Measurements from ENCODE around the gene ATP6V0A1. TPM values are rescaled to one million over a fixed set of nuclear protein-coding genes. Genes with fewer than 3 reads are reported as not detected.
"Not testable (repeated sequence)": the region's sequence is repeated elsewhere in the genome, so short reads cannot be mapped to it uniquely, and the experiment has no call there.

Gene ATP6V0A1
- total RNA-seq, 2 experiments from 2014 or later = 10.4 to 14.4 TPM

DNA sequence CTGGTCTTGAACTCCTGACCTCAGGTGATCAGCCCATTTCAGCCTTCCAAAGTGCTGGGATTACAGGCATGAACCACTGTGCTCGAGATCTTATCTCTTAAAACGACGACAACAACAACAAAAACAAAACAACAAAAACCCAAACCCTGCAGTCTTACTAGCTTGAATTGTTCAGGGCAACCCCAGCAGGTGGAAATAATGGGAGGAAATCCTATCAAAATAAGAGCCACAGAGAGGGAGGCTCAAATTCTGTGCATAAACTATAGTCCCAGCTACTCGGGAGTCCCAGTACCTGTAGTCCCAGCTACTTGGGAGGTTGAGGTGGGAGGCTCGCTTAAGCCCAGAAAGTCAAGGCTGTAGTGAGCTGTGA lies 16.5 kb upstream of the ATP6V0A1 start:
- H3K36me3 Mint-ChIP-seq (ENCODE audit: low read depth) = no peaks in the 10 kb centered on the region
- no peaks in the 10 kb centered on the region for H3K27me3 ChIP-seq (ENCODE audit: control insufficient read depth in 1 of 2, insufficient read depth in 2 of 2, low read length in 2 of 2)
- no peaks in the 10 kb centered on the region for H3K27me3 Mint-ChIP-seq
- DNase-seq (no peak), ATAC-seq (ENCODE audit: poor library complexity) (no peak)
- H3K4me1 ChIP-seq (ENCODE audit: insufficient read depth, low read length) = peaks cover 7% of the 10 kb centered on the region
- no peaks in the 10 kb centered on the region for H3K9me3 Mint-ChIP-seq
- no peak overlapping the region for H3K4me3 ChIP-seq (ENCODE audit: low read length)
- TF ChIP-seq, protein P1, sequence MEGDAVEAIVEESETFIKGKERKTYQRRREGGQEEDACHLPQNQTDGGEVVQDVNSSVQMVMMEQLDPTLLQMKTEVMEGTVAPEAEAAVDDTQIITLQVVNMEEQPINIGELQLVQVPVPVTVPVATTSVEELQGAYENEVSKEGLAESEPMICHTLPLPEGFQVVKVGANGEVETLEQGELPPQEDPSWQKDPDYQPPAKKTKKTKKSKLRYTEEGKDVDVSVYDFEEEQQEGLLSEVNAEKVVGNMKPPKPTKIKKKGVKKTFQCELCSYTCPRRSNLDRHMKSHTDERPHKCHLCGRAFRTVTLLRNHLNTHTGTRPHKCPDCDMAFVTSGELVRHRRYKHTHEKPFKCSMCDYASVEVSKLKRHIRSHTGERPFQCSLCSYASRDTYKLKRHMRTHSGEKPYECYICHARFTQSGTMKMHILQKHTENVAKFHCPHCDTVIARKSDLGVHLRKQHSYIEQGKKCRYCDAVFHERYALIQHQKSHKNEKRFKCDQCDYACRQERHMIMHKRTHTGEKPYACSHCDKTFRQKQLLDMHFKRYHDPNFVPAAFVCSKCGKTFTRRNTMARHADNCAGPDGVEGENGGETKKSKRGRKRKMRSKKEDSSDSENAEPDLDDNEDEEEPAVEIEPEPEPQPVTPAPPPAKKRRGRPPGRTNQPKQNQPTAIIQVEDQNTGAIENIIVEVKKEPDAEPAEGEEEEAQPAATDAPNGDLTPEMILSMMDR (IDR thresholded peaks at IDR 0.05) = no peak
- H3K27ac ChIP-seq (ENCODE audit: low read depth in 1 of 2, low read length in 2 of 2) = no peak overlapping the region
- ChIA-PET CTCF (interaction anchor here (0.7 to 1.1 kb wide), 2 partner anchors 22 to 46 kb away, joined by 3 read pairs; no protein-coding TSS in a partner anchor), POLR2A (interaction anchor here (0.9 to 1.2 kb wide), 2 partner anchors 46 to 54 kb away, joined by 3 read pairs; partner anchors contain the start of gene STAT3)
- H3K4me1 Mint-ChIP-seq (ENCODE audit: low read depth) = peaks cover 10% of the 10 kb centered on the region
- H3K4me3 Mint-ChIP-seq = no peak overlapping the region
- no peak overlapping the region for H3K27ac Mint-ChIP-seq
- no peaks in the 10 kb centered on the region for H3K9me3 ChIP-seq (ENCODE audit: control insufficient read depth in 1 of 2, insufficient read depth in 1 of 2, low read length in 2 of 2)
- intact Hi-C loops (cut with DNase I, micrococcal nuclease) = loop anchor here in 1 of 2 experiments (5.0 kb wide), 1 partner anchor 35 kb away; no protein-coding TSS in a partner anchor
- no peaks in the 10 kb centered on the region for H3K36me3 ChIP-seq (ENCODE audit: insufficient read depth, low read length)

DNA sequence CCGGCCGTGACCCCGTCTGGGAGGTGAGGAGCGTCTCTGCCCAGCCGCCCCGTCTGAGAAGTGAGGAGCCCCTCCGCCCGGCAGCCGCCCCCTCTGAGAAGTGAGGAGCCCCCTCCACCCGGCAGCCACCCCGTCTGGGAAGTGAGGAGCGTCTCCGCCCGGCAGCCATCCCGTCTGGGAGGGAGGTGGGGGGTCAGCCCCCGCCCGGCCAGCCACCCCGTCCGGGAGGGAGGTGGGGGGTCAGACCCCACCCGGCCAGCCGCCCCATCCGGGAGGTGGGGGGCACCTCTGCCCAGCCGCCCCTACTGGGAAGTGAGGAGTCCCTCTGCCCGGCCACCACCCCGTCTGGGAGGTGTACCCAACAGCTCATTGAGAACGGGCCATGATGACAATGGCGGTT lies 9.5 kb upstream of the ATP6V0A1 start:
- H3K4me1 ChIP-seq (ENCODE audit: insufficient read depth, low read length); H3K4me1 Mint-ChIP-seq (ENCODE audit: low read depth); H3K36me3 ChIP-seq (ENCODE audit: insufficient read depth, low read length); H3K4me3 ChIP-seq (ENCODE audit: low read length); ATAC-seq (ENCODE audit: poor library complexity); H3K27me3 ChIP-seq (ENCODE audit: control insufficient read depth in 1 of 2, insufficient read depth in 2 of 2, low read length in 2 of 2); H3K27ac Mint-ChIP-seq; intact Hi-C loops (cut with DNase I, micrococcal nuclease); CTCF ChIA-PET; H3K36me3 Mint-ChIP-seq (ENCODE audit: low read depth); DNase-seq; H3K27me3 Mint-ChIP-seq; H3K27ac ChIP-seq (ENCODE audit: low read depth in 1 of 2, low read length in 2 of 2); POLR2A ChIA-PET; H3K9me3 ChIP-seq (ENCODE audit: control insufficient read depth in 1 of 2, insufficient read depth in 1 of 2, low read length in 2 of 2); H3K4me3 Mint-ChIP-seq; H3K9me3 Mint-ChIP-seq: not testable (repeated sequence)

DNA sequence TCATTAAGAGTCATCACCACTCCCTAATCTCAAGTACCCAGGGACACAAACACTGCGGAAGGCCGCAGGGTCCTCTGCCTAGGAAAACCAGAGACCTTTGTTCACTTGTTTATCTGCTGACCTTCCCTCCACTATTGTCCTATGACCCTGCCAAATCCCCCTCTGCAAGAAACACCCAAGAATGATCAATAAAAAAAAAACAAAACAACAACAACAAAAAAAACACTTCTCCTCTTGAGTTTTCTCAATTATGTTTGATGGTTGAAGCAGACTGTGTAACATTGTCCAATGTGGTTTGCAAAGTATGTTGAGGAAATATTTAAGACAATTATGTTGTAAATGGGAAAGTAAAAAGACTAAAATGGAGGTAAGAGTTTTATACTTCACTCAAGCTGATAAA lies 8.8 kb upstream of the ATP6V0A1 start:
- H3K9me3 Mint-ChIP-seq; H3K4me3 Mint-ChIP-seq; H3K27me3 Mint-ChIP-seq; H3K36me3 ChIP-seq (ENCODE audit: insufficient read depth, low read length); H3K27me3 ChIP-seq (ENCODE audit: control insufficient read depth in 1 of 2, insufficient read depth in 2 of 2, low read length in 2 of 2); POLR2A ChIA-PET; H3K9me3 ChIP-seq (ENCODE audit: control insufficient read depth in 1 of 2, insufficient read depth in 1 of 2, low read length in 2 of 2); H3K4me1 Mint-ChIP-seq (ENCODE audit: low read depth); H3K36me3 Mint-ChIP-seq (ENCODE audit: low read depth); H3K27ac Mint-ChIP-seq; ATAC-seq (ENCODE audit: poor library complexity); intact Hi-C loops (cut with DNase I, micrococcal nuclease); CTCF ChIA-PET; DNase-seq; H3K27ac ChIP-seq (ENCODE audit: low read depth in 1 of 2, low read length in 2 of 2); H3K4me3 ChIP-seq (ENCODE audit: low read length); H3K4me1 ChIP-seq (ENCODE audit: insufficient read depth, low read length): not testable (repeated sequence)

DNA sequence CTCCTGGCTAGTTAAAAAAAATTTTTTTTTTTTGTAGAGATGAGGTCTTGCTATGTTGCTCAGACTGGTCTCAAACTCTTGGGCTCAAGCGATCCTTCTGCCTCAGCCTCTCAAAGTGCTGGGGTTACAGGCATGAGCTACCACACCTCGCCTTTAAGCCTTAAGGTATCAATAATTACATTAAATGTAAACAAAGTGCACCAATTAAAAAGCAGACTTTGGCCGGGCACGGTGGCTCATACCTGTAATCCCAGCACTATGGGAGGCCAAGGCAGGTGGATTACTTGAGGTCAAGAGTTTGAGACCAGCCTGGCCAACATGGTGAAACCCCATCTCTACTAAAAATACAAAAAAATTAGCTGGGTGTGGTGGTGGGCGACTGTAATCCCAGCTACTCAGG lies 7.4 kb upstream of the ATP6V0A1 start:
- H3K4me3 ChIP-seq (ENCODE audit: low read length); H3K4me1 ChIP-seq (ENCODE audit: insufficient read depth, low read length); H3K36me3 Mint-ChIP-seq (ENCODE audit: low read depth); H3K9me3 Mint-ChIP-seq; DNase-seq; H3K36me3 ChIP-seq (ENCODE audit: insufficient read depth, low read length); H3K27me3 Mint-ChIP-seq; POLR2A ChIA-PET; H3K4me3 Mint-ChIP-seq; CTCF ChIA-PET; H3K9me3 ChIP-seq (ENCODE audit: control insufficient read depth in 1 of 2, insufficient read depth in 1 of 2, low read length in 2 of 2); H3K27ac Mint-ChIP-seq; H3K27me3 ChIP-seq (ENCODE audit: control insufficient read depth in 1 of 2, insufficient read depth in 2 of 2, low read length in 2 of 2); intact Hi-C loops (cut with DNase I, micrococcal nuclease); ATAC-seq (ENCODE audit: poor library complexity); H3K4me1 Mint-ChIP-seq (ENCODE audit: low read depth); H3K27ac ChIP-seq (ENCODE audit: low read depth in 1 of 2, low read length in 2 of 2): not testable (repeated sequence)
